Lung (tissue), 12 donors: ENCODE measurements around the gene SCARB1. TPM values are rescaled to one million over a fixed set of nuclear protein-coding genes. Genes with fewer than 3 reads are reported as not detected.
A peak's percentile ranks its signal among the peaks of the same experiment; 100 is the strongest.

Experiments
- ATAC-seq: fragments of 200-7000 bp; cut with Tn5 transposase; one replicate; pipeline ENCODE4 v1.9.1; 2020; ENCODE audit warnings: moderate number of reproducible peaks; ENCODE audit not compliant: insufficient read depth, low FRiP score
- DNase-seq, 3 donors: peaks; one replicate each; pipeline ENCODE4 v3.0.0-alpha.2; 2013 to 2017
- H3K27ac ChIP-seq, 2 donors: one replicate each; pipeline ENCODE4 v1.5.1; 2013; ENCODE audit warnings: mild to moderate bottlenecking in 2 of 2, moderate library complexity in 2 of 2, control low read depth in 1 of 2, inconsistent platforms in 1 of 2, low read depth in 1 of 2, low read length in 1 of 2
- H3K27me3 ChIP-seq, 3 donors: one replicate each; pipeline ENCODE4 v1.5.1; 2013; ENCODE audit warnings: low read length in 2 of 3; ENCODE audit not compliant: control insufficient read depth in 3 of 3, insufficient read depth in 3 of 3
- H3K36me3 ChIP-seq, 4 donors: one replicate each; pipeline ENCODE4 v1.5.1; 2013; ENCODE audit warnings: low read length in 4 of 4, mild to moderate bottlenecking in 1 of 4, moderate library complexity in 1 of 4; ENCODE audit not compliant: control insufficient read depth in 4 of 4, insufficient read depth in 4 of 4
- H3K4me1 ChIP-seq, 5 donors: one replicate each; pipeline ENCODE4 v1.5.1; 2013; ENCODE audit warnings: low read length in 5 of 5, mild to moderate bottlenecking in 2 of 5, moderate library complexity in 1 of 5; ENCODE audit not compliant: control insufficient read depth in 5 of 5, insufficient read depth in 5 of 5
- H3K4me3 ChIP-seq: one replicate; pipeline ENCODE4 v1.5.1; 2013; ENCODE audit warnings: mild to moderate bottlenecking, control low read depth, moderate library complexity
- H3K9ac ChIP-seq, 2 donors: one replicate each; pipeline ENCODE4 v1.5.1; 2013; ENCODE audit warnings: low read length in 2 of 2, control low read depth in 1 of 2; ENCODE audit not compliant: insufficient read depth in 1 of 2
- H3K9me3 ChIP-seq, 4 donors: one replicate each; pipeline ENCODE4 v1.5.1; 2013; ENCODE audit warnings: low read length in 3 of 4, mild to moderate bottlenecking in 1 of 4, moderate library complexity in 1 of 4; ENCODE audit not compliant: control insufficient read depth in 4 of 4, insufficient read depth in 3 of 4
- CTCF ChIP-seq: IDR thresholded peaks from 2 replicates; pipeline ENCODE4 v1.5.1; 2012; ENCODE audit warnings: mild to moderate bottlenecking; ENCODE audit errors: control extremely low read depth, extremely low read depth
- WGBS, 2 donors: extraction: QIAGEN DNeasy Blood & Tissue Kit; methylation state at CpG; one replicate each; pipeline ENCODE4 v1.1.7; 2013; 5-methylcytosine and 5-hydroxymethylcytosine counted together
- polyA plus RNA-seq, 2 donors: library from polyadenylated mRNA; stranded (reverse); fragments of 200-250 nt; gene quantifications; one replicate each; pipeline ENCODE4 v1.2.1, GENCODE V29; 2013
- total RNA-seq, 2 donors: library from RNA; depleted of rRNA in 1 of 2; stranded (reverse); fragments of >200 nt in 1 of 2; gene quantifications; one replicate each; pipeline ENCODE4 v1.2.1, GENCODE V29; 2014 to 2021
- donor health status: control.
- donor health status: control.
- donor health status: Bipolar disorder and iron deficiency.
- donor health status: healthy.
- donor health status: DM: yes; HTN: yes; CAD: no.

SCARB1 gene
- total and polyA plus RNA-seq, 4 donors = 11.9 to 31.3 (median 28.8) TPM

- DNase-seq (no peak), ATAC-seq (no peak)
- WGBS, 2 donors = 85 to 93% methylated on average over 18 of the region's 18 CpGs
- Histone ChIP-seq H3K9me3 (no peaks in the 10 kb centered on the region), H3K27ac (peak overlapping the region in 1 of 2 donors; percentile 8), H3K4me1 (peaks cover 0 to 44% (median 8%) of the 10 kb centered on the region in 5 donors), H3K4me3 (no peak overlapping the region), H3K27me3 (no peaks in the 10 kb centered on the region), H3K36me3 (peaks cover 0 to 4% (median 0%) of the 10 kb centered on the region in 4 donors), H3K9ac (no peak overlapping the region)
- no peak for TF ChIP-seq CTCF
Observed at GRCh38 chr12:124743479-124744272, 120.0 kb downstream of the SCARB1 start.

- no peak for ATAC-seq
- Histone ChIP-seq H3K4me3 (no peak overlapping the region), H3K4me1 (peaks cover 0 to 48% (median 8%) of the 10 kb centered on the region in 5 donors), H3K9me3 (no peaks in the 10 kb centered on the region), H3K27ac (peak overlapping the region in 1 of 2 donors; percentile 5), H3K9ac (no peak overlapping the region), H3K27me3 (no peaks in the 10 kb centered on the region), H3K36me3 (peaks cover 0 to 4% (median 0%) of the 10 kb centered on the region in 4 donors)
- DNase-seq = no peak
- TF ChIP-seq CTCF = no peak
- 73 to 76% methylated on average over 12 of the region's 12 CpGs for WGBS, 2 donors
Observed at GRCh38 chr12:124742678-124743077, 121.0 kb downstream of the SCARB1 start.

- DNase-seq = peak in 1 of 3 donors; percentile 59
- no peak overlapping the region for H3K9ac ChIP-seq
Observed at GRCh38 chr12:124742111-124742510, 121.6 kb downstream of the SCARB1 start.

More at GRCh38 chr12:124742111-124742510, 121.6 kb downstream of the SCARB1 start:
- peaks cover 0 to 48% (median 8%) of the 10 kb centered on the region in 5 donors for H3K4me1 ChIP-seq
- H3K9me3 ChIP-seq = no peaks in the 10 kb centered on the region
- peaks cover 0 to 4% (median 0%) of the 10 kb centered on the region in 4 donors for H3K36me3 ChIP-seq
- no peak overlapping the region for H3K4me3 ChIP-seq
- no peak for ATAC-seq
- TF ChIP-seq CTCF = no peak
- no peaks in the 10 kb centered on the region for H3K27me3 ChIP-seq
- H3K27ac ChIP-seq = no peak overlapping the region
- WGBS, 2 donors = 67 to 80% methylated on average over 12 of the region's 12 CpGs
